ENCODE data around the gene RNU6-9.
A peak's percentile ranks its signal among the peaks of the same experiment; 100 is the strongest.
"Not testable (repeated sequence)": the region's sequence is repeated elsewhere in the genome, so short reads cannot be mapped to it uniquely, and the experiment has no call there.

The RNU6-9 gene

DNA sequence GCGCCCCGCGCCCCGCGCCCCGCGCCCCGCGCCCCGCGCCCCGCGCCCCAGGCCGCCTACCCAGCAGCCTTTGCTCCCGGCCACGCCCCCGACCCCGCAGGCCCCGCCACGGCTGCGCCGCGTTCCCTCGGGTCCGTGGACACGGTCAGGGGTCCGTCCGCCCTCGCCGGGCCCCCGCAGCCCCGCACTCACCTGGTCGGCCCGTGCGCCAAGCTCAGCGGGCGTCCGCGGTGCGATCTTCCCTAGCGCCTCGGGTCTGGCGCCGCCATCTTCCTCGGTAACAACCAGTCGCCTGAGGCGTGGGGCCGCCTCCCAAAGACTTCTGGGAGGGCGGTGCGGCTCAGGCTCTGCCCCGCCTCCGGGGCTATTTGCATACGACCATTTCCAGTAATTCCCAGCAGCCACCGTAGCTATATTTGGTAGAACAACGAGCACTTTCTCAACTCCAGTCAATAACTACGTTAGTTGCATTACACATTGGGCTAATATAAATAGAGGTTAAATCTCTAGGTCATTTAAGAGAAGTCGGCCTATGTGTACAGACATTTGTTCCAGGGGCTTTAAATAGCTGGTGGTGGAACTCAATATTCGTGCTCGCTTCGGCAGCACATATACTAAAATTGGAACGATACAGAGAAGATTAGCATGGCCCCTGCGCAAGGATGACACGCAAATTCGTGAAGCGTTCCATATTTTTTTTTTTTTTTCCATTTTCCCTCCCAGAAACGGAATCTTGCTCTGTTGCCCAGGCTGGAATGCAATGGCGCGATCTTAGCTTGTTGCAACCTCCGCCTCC, at the start of gene RNU6-9, which contains the start of gene MED16:
RNU6-9 (plus strand) TSS at position 591 of the 796 bp plus-strand sequence.
MED16 (minus strand) TSS at position 294 of the 796 bp plus-strand sequence. CDS start 2,056 bp downstream, outside the sequence.
- DNase-seq, result peak; percentile 90

DNA sequence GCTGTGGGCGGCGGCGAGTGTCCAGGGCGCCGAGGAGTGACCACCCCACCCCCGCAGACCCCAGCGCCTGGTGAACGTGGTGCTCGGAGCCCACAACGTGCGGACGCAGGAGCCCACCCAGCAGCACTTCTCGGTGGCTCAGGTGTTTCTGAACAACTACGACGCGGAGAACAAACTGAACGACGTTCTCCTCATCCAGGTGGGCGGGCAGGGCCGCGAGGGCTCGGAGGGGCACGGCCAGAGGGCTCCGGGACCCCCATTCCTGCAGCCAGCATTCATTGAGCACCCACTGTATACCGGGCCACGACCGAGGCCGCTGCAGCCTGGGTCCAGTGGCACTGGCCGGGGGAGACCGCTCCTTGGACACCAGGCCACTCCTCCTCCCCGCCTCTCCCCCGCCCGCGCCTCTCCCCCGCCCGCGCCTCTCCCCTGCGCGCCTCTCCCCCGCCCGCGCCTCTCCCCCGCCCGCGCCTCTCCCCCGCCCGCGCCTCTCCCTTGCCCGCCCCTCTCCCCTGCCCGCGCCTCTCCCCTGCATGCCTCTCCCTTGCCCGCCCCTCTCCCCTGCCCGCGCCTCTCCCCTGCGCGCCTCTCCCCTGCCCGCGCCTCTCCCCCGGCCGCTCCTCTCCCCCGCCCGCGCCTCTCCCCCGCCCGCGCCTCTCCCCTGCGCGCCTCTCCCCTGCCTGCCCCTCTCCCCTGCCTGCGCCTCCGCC, 49.3 kb upstream of the RNU6-9 start:
- DNase-seq, result no peak

DNA sequence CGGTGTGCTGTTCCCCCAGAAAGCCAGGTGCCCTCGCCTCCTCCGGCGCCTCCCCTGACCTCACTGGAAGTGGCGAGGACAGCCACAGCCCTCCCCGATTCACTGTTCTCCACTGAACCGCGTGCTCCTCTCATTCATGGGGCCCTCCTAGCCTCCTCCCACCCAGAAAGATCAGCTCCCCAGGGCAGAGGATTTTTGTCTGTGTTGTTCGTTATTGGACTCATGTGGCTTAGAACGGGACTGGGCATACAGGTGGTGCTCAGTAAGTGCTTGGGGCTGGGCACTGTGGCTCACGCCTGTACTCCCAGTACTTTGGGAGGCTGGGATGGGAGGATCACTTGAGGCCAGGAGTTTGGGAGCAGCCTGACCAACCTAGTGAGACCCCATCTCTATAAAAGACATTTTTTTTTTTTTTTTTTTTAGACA, 48.7 kb upstream of the RNU6-9 start:
- no peak for DNase-seq

GRCh38 chr19:845707-846521, 47.4 kb upstream of the RNU6-9 start:
- no peak for DNase-seq

DNA sequence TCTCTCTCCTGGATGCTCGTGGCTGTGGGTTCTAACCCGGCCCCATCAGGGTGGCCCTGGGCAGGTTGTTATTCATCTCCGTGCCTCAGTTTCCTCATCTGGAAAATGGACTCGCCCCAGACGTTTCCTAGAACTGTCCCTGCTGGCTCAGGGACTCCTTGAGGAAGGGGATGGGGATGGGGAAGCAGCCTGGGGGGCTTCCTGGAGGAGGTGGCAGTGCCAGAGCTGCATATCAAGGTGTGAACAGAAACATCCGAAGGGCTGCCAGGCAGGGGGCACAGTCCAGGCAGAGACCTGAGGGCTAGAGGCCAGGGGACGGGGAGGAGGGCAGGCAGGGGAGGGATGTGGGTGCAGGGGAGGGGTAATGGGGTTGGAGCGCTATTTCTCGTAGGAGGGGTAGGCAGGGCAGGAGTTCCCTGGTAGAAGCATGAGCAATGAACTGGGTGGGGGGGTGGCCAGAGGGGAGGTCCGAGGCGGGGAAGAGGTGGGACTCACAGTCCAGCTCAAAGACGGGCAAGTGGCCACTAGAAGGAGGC, 44.8 kb upstream of the RNU6-9 start:
- DNase-seq, result no peak

DNA sequence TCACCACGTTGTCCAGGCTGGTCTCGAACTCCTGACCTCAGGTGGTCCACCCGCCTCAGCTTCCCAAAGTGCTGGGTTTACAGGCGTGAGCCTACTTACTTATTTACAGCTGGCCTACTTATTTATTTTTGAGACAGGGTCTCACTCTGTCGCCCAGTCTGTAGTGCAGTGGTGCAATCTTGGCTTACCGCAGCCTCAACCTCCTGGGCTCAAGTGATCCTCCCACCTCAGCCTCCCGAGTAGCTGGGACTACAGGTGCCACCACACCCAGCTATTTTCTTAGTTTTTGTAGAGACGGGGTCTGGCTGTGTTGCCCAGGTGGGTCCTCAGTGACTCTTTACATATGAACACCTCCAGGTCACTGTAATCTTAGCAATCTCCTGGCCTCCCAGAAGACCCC, 44.1 kb upstream of the RNU6-9 start:
- DNase-seq, result not testable (repeated sequence)

DNA sequence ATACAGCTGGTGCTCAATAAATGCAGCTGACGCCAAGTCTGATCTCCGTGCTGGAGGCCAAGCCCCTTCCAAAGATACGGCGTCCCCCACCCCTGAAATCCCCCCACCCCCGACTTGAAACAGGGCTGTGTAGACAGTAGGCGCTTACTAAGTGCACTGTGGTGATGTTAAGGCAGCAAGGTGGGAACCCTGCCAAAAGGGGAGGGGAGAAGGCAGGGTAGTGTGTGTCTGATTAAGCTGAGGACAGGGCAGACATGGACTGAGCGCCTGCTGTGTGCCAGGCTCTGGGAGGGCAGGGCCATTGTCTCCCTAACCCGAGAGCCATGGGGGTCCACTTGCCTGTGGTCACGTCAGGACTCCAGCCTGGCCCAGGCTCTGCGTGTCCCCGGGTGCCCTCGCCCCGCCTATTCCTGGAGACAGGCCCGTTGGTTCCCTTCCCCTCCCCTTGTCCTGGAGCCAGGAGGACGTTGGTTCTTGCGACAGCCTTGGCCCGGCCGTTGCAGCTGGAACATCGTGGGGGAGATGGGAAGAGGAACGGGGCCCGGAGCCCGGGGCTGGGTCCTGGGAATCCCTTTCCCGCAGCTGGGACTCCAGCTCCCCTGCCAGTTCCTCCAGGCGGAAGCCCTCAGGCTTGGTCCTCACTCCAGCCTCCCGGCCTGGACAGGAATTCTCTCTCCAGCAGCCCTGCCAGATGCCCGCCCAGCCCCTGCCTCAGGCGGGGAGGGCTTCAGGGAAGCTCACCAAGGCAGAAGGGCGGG, 42.9 kb upstream of the RNU6-9 start:
- no peak for DNase-seq

DNA sequence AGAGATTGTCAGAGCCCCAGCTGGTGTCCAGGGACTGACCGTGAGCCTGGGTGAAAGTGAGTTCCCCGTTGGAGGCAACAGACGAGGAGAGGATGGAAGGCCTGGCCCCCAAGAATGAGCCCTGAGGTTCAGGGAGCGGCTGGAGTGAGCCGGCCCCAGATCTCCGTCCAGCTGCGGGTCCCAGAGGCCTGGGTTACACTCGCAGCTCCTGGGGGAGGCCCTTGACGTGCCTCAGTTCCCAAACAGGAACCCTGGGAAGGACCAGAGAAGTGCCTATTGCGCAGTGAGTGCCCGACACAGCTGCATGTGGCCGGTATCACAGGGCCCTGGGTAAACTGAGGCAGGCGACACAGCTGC, 42.3 kb upstream of the RNU6-9 start:
- no peak for DNase-seq

DNA sequence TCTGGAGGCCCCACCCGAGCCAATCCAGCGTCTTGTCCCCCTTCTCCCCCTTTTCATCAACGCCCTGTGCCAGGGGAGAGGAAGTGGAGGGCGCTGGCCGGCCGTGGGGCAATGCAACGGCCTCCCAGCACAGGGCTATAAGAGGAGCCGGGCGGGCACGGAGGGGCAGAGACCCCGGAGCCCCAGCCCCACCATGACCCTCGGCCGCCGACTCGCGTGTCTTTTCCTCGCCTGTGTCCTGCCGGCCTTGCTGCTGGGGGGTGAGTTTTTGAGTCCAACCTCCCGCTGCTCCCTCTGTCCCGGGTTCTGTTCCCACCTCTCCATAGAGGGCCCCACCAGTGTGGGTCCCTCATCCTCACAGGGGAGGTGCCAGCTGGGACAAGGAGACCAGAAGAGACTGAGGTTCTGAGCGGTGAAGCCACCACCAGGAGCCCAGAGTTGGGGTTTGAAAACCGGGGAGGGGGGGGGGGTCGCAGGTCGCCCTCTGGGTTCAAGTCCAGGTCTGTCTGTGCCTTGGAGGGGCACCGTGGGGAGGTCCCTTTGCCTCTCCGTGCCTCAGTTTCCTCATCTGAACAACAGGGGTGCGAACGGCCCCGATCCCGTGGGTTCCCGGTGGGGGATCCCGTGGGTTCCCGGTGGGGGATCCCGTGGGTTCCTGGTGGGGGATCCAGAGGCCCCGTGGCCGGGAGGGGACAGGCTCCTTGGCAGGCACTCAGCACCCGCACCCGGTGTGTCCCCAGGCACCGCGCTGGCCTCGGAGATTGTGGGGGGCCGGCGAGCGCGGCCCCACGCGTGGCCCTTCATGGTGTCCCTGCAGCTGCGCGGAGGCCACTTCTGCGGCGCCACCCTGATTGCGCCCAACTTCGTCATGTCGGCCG, 40.9 kb upstream of the RNU6-9 start, which contains the start of gene ELANE:
ELANE (plus strand) TSS at position 168 of the 878 bp plus-strand sequence; CDS start at position 194, 26 bp downstream.
- no peak for DNase-seq

GRCh38 chr19:853014-853585, 40.2 kb upstream of the RNU6-9 start:
- DNase-seq, result no peak

DNA sequence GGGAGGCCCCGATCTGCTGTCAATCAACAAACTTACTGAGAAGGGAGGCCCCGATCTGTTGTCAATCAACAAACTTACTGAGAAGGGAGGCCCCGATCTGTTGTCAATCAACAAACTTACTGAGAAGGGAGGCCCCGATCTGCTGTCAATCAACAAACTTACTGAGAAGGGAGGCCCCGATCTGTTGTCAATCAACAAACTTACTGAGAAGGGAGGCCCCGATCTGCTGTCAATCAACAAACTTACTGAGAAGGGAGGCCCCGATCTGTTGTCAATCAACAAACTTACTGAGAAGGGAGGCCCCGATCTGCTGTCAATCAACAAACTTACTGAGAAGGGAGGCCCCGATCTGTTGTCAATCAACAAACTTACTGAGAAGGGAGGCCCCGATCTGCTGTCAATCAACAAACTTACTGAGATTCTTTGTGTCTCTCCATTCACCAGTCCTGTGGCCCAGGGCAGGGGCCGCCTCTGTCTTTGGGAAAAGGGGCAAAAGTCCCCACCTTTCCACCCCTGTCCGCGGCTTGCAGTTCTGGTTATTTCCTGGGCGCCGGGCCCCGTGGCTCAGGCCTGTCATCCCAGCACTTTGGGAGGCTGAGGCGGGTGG, 39.6 kb upstream of the RNU6-9 start:
- not testable (repeated sequence) for DNase-seq

- DNase-seq, result no peak
Observed at GRCh38 chr19:854549-854948, 38.7 kb upstream of the RNU6-9 start.

DNA sequence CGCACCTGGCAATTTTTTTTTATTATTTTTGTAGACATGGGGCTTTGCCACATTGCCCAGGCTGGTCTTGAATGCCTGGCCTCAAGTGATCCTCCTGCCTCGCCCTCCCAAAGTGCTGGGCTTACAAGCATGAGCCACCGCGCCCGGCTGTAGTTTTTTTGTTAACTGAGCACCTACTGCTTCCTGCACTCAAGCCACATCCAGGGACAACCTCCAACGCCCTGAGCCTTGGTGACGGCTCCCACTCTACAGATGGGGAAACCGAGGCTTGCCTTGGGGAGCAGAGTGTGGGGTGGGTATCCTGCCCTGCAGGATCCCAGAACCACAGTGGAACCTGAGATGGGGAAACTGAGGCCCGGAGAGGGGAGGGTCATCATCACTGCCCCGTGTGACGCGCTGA, 38.1 kb upstream of the RNU6-9 start:
- DNase-seq, result no peak

DNA sequence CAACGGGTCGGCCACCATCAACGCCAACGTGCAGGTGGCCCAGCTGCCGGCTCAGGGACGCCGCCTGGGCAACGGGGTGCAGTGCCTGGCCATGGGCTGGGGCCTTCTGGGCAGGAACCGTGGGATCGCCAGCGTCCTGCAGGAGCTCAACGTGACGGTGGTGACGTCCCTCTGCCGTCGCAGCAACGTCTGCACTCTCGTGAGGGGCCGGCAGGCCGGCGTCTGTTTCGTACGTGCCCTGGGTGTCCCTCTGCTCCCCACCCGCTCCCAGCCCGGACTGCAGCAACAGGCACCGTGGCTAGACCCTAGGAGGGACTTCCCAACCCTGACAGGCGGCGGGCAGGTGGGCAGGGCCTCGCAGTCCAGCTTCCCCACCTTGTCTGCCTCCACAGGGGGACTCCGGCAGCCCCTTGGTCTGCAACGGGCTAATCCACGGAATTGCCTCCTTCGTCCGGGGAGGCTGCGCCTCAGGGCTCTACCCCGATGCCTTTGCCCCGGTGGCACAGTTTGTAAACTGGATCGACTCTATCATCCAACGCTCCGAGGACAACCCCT, 37.6 kb upstream of the RNU6-9 start:
- DNase-seq, result no peak

GRCh38 chr19:858284-858683, 35.0 kb upstream of the RNU6-9 start:
- DNase-seq, result no peak

- no peak for DNase-seq
Observed at GRCh38 chr19:858868-859843, 34.1 kb upstream of the RNU6-9 start, which contains the start of gene CFD. Gene CFD, plus strand, starts transcription at chr19:859664. Its CDS starts 26 bp downstream, at chr19:859690.

DNA sequence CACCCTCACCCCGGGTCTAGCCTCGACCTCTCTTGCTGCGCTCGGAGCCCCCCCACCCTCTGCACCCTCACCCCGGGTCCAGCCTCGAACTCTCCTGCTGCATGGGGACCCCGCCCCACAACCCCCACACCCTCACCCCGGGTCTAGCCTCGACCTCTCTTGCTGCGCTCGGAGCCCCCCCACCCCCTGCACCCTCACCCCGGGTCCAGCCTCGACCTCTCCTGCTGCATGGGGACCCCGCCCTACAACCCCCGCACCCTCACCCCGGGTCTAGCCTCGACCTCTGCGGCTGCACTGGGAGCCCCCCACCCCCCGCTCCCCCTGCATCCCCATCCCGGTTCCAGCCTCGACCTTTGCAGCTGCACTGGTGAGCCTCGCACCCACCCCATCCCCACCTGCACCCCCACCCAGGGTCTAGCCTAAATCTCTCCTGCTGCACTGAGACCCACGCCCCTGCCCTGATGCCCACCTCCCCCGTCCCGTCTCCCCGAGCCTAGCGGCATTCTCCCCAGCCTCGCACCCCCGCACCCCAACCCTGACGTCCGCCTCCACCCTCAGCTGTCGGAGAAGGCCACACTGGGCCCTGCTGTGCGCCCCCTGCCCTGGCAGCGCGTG, 32.0 kb upstream of the RNU6-9 start:
- no peak for DNase-seq

All from NCI-H1105 (cell line).